LNCaP clone FGC (cell line): Measurements from ENCODE around the gene BTD.
"Not testable (repeated sequence)": the region's sequence is repeated elsewhere in the genome, so short reads cannot be mapped to it uniquely, and the experiment has no call there.

Source experiments
- DNase-seq: peaks from one replicate; pipeline ENCODE4 v3.0.0-alpha.2; 2011; ENCODE audit warnings: low read depth
- H3K4me3 ChIP-seq: 2 replicates; pipeline ENCODE4 v1.5.1; 2011; ENCODE audit warnings: mild to moderate bottlenecking, low read depth, low read length, control low read depth
- TF ChIP-seq, protein P1 (sequence below): IDR thresholded peaks from 2 replicates; pipeline ENCODE4 v1.5.1; 2012; ENCODE audit warnings: mild to moderate bottlenecking; ENCODE audit not compliant: control insufficient read depth, insufficient read depth; ENCODE audit errors: extremely low read depth

Gene BTD

DNA sequence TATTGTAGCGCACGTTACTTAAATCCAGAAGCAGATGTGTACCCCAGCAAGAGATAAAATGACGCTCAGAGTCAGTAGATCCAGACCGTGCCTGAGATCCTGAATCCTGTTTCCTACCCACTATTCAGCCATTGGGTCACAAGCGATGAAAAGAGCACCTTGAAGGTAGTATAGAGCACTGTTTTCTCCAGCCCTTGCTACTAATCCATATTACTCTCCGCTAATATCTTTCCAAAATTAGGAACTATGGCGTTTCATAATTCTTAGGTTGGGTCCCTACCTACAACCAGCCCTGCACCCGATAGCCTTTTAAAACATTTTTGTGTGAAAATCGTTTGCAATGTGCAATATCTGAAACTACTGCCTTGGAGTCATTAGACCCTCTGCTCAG is 596 bp downstream of the BTD start:
- H3K4me3 ChIP-seq, result peak overlapping the region; percentile 100
- no peak for DNase-seq
- TF ChIP-seq, protein P1, sequence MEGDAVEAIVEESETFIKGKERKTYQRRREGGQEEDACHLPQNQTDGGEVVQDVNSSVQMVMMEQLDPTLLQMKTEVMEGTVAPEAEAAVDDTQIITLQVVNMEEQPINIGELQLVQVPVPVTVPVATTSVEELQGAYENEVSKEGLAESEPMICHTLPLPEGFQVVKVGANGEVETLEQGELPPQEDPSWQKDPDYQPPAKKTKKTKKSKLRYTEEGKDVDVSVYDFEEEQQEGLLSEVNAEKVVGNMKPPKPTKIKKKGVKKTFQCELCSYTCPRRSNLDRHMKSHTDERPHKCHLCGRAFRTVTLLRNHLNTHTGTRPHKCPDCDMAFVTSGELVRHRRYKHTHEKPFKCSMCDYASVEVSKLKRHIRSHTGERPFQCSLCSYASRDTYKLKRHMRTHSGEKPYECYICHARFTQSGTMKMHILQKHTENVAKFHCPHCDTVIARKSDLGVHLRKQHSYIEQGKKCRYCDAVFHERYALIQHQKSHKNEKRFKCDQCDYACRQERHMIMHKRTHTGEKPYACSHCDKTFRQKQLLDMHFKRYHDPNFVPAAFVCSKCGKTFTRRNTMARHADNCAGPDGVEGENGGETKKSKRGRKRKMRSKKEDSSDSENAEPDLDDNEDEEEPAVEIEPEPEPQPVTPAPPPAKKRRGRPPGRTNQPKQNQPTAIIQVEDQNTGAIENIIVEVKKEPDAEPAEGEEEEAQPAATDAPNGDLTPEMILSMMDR, result no peak

DNA sequence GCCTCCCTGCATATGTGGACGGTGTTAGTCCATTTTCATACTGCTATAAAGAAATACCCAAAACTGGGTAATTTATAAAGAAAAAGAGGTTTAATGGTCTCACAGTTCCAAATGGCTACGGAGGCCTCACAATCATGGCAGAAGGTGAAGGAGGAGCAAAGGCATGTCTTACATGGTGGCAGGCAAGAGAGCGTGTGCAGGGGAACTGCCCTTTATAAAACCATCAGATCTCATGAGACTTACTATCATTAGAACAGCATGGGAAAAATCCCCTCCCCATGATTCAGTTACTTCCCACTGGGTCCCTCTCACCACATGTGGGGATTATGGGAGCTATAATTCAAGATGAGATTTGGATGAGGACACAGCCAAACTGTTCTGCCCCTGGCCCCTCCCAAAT is 1.3 kb downstream of the BTD start:
- H3K4me3 ChIP-seq, result peak overlapping the region; percentile 100

DNA sequence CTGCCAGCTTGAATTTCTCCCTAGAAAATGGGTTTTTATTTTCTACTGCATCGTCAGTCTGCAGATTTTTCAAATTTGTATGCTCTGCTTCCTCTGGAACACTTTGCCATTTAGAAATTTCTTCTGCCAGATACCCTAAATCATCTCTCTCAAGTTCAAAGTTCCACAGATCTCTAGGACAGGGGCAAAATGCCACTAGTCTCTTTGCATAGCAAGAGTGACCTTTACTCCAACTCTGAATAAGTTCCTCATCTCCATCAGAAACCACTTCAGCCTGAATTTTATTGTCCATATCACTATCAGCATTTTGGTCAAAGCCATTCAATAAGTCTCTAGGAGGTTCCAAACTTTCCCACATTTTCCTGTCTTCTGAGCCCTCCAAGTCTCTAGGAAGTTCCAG is 3.0 kb downstream of the BTD start:
- not testable (repeated sequence) for DNase-seq, H3K4me3 ChIP-seq

More for the DNA sequence above, 1.3 kb downstream of the BTD start:
- DNase-seq, result not testable (repeated sequence)

DNA sequence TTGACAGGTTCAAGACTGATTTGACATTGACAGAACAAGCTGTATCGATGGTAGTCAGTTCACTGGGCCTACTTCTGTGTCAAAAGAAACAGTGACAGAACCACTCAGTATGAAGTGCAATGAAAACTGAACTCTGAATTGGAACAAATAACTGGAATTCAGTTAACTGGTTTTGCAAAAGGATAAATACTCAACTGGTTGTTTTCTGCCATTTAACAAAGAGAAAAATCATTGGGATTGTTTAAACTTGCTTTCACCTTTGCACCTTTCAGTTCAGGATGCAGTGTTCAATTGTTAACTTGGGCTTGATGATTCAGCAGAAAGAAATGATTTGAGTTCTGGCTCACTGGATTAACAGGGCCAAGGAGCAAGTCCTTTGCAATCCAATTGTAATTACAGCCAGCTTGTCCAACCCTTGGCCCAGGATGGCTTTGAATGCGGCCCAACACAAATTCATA is 4.9 kb downstream of the BTD start:
- DNase-seq, result peak; percentile 59
- H3K4me3 ChIP-seq, result no peak overlapping the region
- TF ChIP-seq, protein P1, result no peak

DNA sequence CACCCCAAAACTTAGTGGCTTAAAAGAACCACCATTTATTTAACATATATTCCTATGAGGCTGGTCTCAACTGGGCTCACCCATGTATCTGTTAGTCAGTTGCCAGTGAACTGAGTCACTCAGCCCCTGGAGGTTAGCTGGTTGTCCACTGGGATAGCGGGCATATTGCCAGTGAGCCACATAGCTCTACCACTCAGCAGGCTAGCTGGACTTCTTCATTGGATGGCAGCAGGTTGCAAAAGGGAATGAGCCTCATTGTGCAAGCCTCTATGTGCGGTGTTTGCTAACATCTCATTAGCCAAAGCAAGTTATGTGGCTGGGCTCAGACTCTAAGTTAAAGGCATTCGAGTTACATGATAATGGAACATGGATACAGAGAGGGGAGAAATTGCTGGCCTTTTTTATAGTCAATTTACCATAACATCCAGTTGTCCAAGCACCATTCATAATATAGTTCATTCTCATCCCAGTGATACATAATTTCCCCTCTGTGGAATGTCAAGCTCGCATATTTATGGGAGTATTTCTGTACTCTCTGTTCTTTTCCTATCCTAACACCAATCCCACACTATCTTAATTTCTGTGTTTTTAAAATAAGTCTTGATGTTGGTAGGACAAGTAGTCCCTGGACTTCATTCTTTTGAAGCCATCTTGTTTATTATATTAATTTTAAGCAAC is 8.7 kb downstream of the BTD start:
- TF ChIP-seq, protein P1, result no peak
- DNase-seq, result no peak
- H3K4me3 ChIP-seq, result no peak overlapping the region

DNA sequence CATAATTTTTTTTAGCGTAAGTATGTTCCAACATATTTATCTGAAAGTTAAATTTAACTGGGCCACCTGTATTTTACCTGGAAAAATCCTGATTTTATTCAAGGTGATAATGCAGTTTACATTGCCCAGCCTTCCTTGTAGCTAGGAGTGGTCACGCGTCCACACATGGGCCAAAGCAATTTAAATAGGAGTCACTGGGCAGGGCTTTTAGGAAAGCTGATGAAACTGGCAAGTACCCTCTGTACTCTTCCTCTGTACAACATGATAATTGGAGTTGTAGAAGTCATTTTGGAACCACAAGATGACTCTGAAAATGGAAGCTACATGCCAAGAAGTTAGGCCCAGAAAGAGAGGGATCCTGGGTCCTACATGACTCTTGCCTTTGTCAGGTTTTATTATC is 9.5 kb downstream of the BTD start:
- H3K4me3 ChIP-seq, result no peak overlapping the region
- TF ChIP-seq, protein P1, result no peak
- no peak for DNase-seq

DNA sequence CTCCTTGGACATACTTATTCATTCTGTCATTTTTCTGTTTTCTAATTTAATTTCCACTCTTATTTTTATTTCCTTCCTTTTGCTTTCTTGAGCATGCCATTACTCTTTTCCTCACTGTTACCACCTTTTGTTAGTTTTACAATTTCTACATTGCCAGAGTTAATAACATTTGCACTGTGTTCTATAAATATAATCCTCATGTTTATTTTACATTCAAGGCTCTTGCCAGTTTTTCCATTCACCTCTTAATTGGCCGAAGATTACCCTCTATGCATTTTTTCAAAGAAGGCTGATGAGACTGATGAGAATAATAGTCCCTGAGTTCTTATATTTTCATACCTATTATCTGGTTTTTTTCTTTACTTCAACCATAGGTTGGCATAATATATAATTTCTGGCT is 10.5 kb downstream of the BTD start:
- DNase-seq, result peak; percentile 61
- H3K4me3 ChIP-seq, result peak overlapping the region; percentile 8; the same call in 1 of the 2 replicates
- TF ChIP-seq, protein P1, result no peak

DNA sequence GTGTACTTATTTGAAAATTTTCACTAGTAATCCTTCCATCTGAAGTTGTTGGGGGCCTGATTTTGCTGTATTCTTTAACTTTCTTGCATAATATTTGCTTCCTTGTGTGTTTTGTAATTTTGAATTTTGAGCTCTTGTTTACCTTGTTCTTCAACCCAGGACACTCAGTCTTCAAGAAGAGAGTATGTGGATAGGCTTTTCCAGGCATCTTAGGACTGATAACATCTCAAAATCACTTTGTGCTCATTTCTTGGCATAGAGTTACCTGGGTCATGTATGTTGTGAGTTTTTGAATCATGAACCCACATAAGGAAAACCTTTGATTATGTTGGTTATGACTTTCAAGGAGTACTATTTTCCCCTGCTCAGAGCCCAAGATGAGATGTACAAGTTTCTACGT is 13.4 kb downstream of the BTD start:
- no peak for DNase-seq
- no peak overlapping the region for H3K4me3 ChIP-seq
- TF ChIP-seq, protein P1, result no peak
